Parathyroid adenoma (tissue), 2 donors: ENCODE data around the gene RLBP1.

ENCODE experiments used
- H2AFZ ChIP-seq: fragments of 300-600 bp; sonication (generic); one replicate; pipeline ENCODE4 v1.7.0; 2017; ENCODE audit warnings: antibody characterized with exemption, mild to moderate bottlenecking
- H3K27ac ChIP-seq: fragments of 300-600 bp; sonication (generic); one replicate; pipeline ENCODE4 v1.7.0; 2017
- H3K27me3 ChIP-seq: fragments of 300-600 bp; sonication (generic); one replicate; pipeline ENCODE4 v1.7.0; 2017; ENCODE audit warnings: low read length; ENCODE audit not compliant: control insufficient read depth, insufficient read depth
- H3K36me3 ChIP-seq: fragments of 300-600 bp; sonication (generic); one replicate; pipeline ENCODE4 v1.7.0; 2017; ENCODE audit warnings: low read length; ENCODE audit not compliant: control insufficient read depth, insufficient read depth
- H3K4me1 ChIP-seq: fragments of 300-600 bp; sonication (generic); one replicate; pipeline ENCODE4 v1.7.0; 2017; ENCODE audit warnings: control low read depth
- H3K4me2 ChIP-seq: fragments of 300-600 bp; sonication (generic); one replicate; pipeline ENCODE4 v1.7.0; 2017; ENCODE audit warnings: low read length
- H3K4me3 ChIP-seq: fragments of 300-600 bp; sonication (generic); one replicate; pipeline ENCODE4 v1.7.0; 2017; ENCODE audit warnings: low read depth, low read length
- H3K79me2 ChIP-seq: fragments of 300-600 bp; sonication (generic); one replicate; pipeline ENCODE4 v1.7.0; 2017; ENCODE audit warnings: control low read depth
- H3K9ac ChIP-seq: fragments of 300-600 bp; sonication (generic); one replicate; pipeline ENCODE4 v1.7.0; 2017; ENCODE audit warnings: mild to moderate bottlenecking
- H3K9me3 ChIP-seq: fragments of 300-600 bp; sonication (generic); one replicate; pipeline ENCODE4 v1.7.0; 2017; ENCODE audit warnings: low read length; ENCODE audit not compliant: control insufficient read depth
- TF ChIP-seq, protein P1 (sequence below): fragments of 300-600 bp; sonication (generic); IDR thresholded peaks from one replicate; pipeline ENCODE4 v1.7.0; 2017; ENCODE audit warnings: antibody characterized with exemption, mild to moderate bottlenecking
- donor health status: primary hyperparathyroidism.

RLBP1 gene

DNA sequence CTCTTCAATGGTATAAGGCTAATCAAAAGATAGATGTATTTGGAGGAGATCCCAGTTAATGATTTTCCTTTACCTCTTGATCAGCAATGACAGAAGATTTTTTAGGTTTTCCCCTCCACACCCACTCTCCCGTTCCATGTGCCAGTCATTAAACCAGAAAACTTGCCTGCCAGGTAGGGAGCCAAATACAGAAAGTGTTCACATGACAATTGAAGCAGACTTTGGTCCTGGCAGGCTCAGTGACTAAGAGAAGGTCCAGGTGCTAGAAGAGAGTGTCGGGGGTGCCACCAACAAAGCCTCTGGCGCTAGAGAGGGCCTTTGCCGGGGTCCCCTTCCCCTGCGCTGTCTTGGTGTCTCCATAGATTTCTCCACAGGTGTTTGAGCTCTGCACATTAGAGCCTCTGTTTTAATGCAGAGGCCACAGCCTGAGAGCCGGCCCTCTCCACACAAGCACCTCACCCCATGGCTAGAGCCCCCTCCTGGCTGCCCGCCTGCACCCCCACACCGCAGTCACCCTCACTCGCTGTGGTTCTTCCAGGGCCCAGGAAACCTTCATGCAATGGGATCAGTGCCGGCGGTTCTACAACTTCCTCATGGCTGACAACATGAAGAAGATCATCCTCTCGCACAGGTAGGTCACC is 36.4 kb downstream of the RLBP1 start:
- no peak overlapping the region for H2AFZ ChIP-seq
- H3K27me3 ChIP-seq = no peaks in the 10 kb centered on the region
- TF ChIP-seq, protein P1, sequence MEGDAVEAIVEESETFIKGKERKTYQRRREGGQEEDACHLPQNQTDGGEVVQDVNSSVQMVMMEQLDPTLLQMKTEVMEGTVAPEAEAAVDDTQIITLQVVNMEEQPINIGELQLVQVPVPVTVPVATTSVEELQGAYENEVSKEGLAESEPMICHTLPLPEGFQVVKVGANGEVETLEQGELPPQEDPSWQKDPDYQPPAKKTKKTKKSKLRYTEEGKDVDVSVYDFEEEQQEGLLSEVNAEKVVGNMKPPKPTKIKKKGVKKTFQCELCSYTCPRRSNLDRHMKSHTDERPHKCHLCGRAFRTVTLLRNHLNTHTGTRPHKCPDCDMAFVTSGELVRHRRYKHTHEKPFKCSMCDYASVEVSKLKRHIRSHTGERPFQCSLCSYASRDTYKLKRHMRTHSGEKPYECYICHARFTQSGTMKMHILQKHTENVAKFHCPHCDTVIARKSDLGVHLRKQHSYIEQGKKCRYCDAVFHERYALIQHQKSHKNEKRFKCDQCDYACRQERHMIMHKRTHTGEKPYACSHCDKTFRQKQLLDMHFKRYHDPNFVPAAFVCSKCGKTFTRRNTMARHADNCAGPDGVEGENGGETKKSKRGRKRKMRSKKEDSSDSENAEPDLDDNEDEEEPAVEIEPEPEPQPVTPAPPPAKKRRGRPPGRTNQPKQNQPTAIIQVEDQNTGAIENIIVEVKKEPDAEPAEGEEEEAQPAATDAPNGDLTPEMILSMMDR = no peak
- no peaks in the 10 kb centered on the region for H3K9me3 ChIP-seq
- H3K4me1 ChIP-seq = no peaks in the 10 kb centered on the region
- no peak overlapping the region for H3K27ac ChIP-seq
- H3K79me2 ChIP-seq = no peaks in the 10 kb centered on the region
- no peak overlapping the region for H3K4me3 ChIP-seq
- no peak overlapping the region for H3K4me2 ChIP-seq
- H3K9ac ChIP-seq = no peak overlapping the region
- no peaks in the 10 kb centered on the region for H3K36me3 ChIP-seq

DNA sequence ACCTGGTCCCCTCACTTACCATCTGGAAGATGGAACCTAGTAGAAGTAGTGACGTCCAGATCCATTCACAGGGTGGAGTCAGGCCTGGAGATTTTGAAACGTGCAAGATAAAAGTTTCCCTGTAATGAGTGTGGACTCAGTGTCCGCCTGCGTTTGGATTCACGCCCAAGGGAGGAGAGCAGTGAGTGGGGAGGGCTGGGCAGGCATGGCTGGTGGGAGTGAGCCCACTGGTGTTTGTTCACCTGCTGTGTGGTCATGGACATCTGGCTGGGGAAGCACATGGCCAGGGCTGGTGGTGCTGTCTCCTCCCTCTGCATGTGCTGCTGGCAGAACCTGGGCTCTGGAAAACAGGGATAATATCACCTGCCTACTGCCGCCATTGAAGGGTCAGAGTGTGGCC is 37.0 kb downstream of the RLBP1 start:
- Histone ChIP-seq H3K27ac (no peak overlapping the region), H3K9me3 (no peaks in the 10 kb centered on the region), H2AFZ (no peak overlapping the region), H3K36me3 (no peaks in the 10 kb centered on the region), H3K4me1 (no peaks in the 10 kb centered on the region), H3K27me3 (no peaks in the 10 kb centered on the region), H3K4me3 (no peak overlapping the region), H3K4me2 (no peak overlapping the region), H3K9ac (no peak overlapping the region), H3K79me2 (no peaks in the 10 kb centered on the region)
- TF ChIP-seq, protein P1 = no peak

DNA sequence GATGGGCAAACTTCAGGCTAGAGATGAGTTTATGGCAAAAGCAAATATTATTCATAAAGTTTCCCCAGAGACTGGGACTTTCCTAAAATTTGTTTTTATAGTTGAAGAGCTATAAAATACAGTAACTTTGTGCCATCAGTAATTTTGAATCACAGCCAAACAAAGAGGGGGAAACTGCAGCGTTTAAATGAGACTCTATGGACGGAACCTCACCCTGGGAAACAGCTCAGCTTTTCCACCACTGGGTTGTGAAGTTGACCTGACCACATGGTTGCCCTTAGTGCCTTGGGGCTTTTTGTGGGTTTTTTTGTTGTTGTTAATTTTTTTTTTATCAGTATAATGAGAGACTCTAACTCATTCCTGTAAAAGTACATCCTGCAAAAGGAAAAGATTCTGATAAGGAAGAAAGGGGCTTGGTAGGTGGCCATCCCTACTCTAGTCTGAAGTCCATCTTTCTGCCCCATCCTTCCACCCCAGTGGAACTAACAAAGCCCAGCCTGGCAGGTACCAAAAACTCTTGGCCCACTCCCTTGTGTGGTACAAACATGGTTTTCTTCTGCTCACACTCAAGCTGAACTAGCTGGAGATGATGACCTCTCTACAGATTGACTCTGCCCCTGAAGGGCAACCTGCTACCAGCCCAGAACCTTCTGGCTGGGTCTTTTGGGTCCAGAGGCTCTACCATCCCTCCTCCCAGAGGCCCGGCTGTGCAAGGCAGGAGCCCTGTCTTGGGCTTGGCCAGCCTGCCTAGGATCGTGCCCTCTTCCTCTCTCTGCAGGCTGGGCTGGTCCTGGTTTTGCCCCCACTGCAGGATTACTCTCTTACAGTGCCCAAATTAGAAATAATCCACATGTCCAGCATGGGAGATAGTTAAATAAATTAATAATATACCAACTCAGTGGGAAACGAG is 41.2 kb downstream of the RLBP1 start:
- H3K36me3 ChIP-seq = no peaks in the 10 kb centered on the region
- H3K4me2 ChIP-seq = no peak overlapping the region
- no peaks in the 10 kb centered on the region for H3K79me2 ChIP-seq
- no peaks in the 10 kb centered on the region for H3K9me3 ChIP-seq
- H3K27me3 ChIP-seq = no peaks in the 10 kb centered on the region
- no peaks in the 10 kb centered on the region for H3K4me1 ChIP-seq
- TF ChIP-seq, protein P1 = no peak
- no peak overlapping the region for H3K9ac ChIP-seq
- H3K27ac ChIP-seq = no peak overlapping the region
- no peak overlapping the region for H2AFZ ChIP-seq
- H3K4me3 ChIP-seq = no peak overlapping the region

DNA sequence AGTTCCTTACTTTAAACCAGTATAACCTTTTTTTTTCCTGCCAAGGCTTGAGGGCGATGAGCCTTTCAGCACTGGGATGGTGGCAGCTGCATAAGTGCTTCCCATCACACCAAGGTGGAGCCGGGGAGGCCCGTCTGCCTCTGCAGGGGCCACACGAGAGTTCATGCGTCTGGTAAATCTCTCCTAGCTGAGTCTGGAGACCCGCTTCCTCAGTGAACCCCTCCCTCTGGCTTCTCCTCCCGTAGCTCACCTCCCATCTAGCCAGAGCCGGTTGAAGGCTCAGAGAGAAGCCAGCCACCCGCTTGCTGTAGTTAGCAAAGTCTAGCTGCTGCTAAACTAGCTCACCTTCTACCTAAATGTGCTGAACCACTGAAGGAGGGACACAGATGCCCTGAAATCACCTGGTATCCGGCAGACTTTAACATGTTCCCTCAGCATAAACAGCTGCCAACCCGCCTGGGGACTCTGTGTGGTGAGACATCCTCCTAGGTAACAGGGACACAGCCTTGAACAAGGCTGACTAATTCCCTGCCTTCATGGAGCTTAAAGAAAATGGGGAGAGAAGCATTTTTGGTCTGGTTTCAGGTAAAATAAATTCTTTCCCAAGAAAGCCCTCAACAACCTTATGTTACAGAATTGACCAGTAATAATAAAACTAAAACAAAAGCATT is 42.9 kb downstream of the RLBP1 start:
- no peaks in the 10 kb centered on the region for H3K4me1 ChIP-seq
- no peak overlapping the region for H3K4me2 ChIP-seq
- H3K9me3 ChIP-seq = no peaks in the 10 kb centered on the region
- no peak overlapping the region for H3K9ac ChIP-seq
- H3K27me3 ChIP-seq = no peaks in the 10 kb centered on the region
- TF ChIP-seq, protein P1 = no peak
- no peak overlapping the region for H3K27ac ChIP-seq
- no peaks in the 10 kb centered on the region for H3K36me3 ChIP-seq
- no peak overlapping the region for H3K4me3 ChIP-seq
- H3K79me2 ChIP-seq = no peaks in the 10 kb centered on the region
- no peak overlapping the region for H2AFZ ChIP-seq
